CD4-positive, alpha-beta T cell treated with Interleukin-15 for 1 hour (primary cell): ENCODE measurements around the gene ZNF76.

Experiments
- DNase-seq: peaks from one replicate; pipeline ENCODE4 v3.0.0-alpha.2; 2020

ZNF76 gene

GRCh38 chr6:35259194-35259947 is at the start of gene ZNF76:
TSS of gene ZNF76 (plus strand) at chr6:35259735. CDS start at chr6:35281152, 21,417 bp downstream.
- peak; percentile 97 for DNase-seq

- DNase-seq, result no peak
Observed at GRCh38 chr6:35213298-35213791, 46.2 kb upstream of the ZNF76 start.

- no peak for DNase-seq
Observed at GRCh38 chr6:35213824-35214756, 45.4 kb upstream of the ZNF76 start, which contains the start of gene SCUBE3. TSS of gene SCUBE3 (plus strand) at chr6:35213956. CDS start at chr6:35214419, 463 bp downstream.

GRCh38 chr6:35214869-35215664 is 44.5 kb upstream of the ZNF76 start:
- DNase-seq, result no peak

- DNase-seq, result no peak
Observed at GRCh38 chr6:35215665-35216411, 43.7 kb upstream of the ZNF76 start.

GRCh38 chr6:35216412-35216732 is 43.2 kb upstream of the ZNF76 start:
- no peak for DNase-seq

- DNase-seq, result no peak
Observed at GRCh38 chr6:35216851-35217811, 42.4 kb upstream of the ZNF76 start.

- no peak for DNase-seq
Observed at GRCh38 chr6:35218021-35218420, 41.5 kb upstream of the ZNF76 start.

GRCh38 chr6:35218456-35218855 is 41.1 kb upstream of the ZNF76 start:
- DNase-seq, result no peak

- DNase-seq, result no peak
Observed at GRCh38 chr6:35219683-35220326, 39.7 kb upstream of the ZNF76 start.

- no peak for DNase-seq
Observed at GRCh38 chr6:35220711-35221110, 38.8 kb upstream of the ZNF76 start.

GRCh38 chr6:35223396-35223795 is 36.1 kb upstream of the ZNF76 start:
- DNase-seq, result no peak

- no peak for DNase-seq
Observed at GRCh38 chr6:35224720-35225119, 34.8 kb upstream of the ZNF76 start.

GRCh38 chr6:35228481-35228880 is 31.1 kb upstream of the ZNF76 start:
- DNase-seq, result no peak

GRCh38 chr6:35229304-35229703 is 30.2 kb upstream of the ZNF76 start:
- DNase-seq, result no peak

GRCh38 chr6:35230498-35230897 is 29.0 kb upstream of the ZNF76 start:
- DNase-seq, result no peak

- DNase-seq, result no peak
Observed at GRCh38 chr6:35230950-35231349, 28.6 kb upstream of the ZNF76 start.

GRCh38 chr6:35231563-35231962 is 28.0 kb upstream of the ZNF76 start:
- DNase-seq, result no peak

GRCh38 chr6:35234901-35235300 is 24.6 kb upstream of the ZNF76 start:
- no peak for DNase-seq

GRCh38 chr6:35236223-35236622 is 23.3 kb upstream of the ZNF76 start:
- no peak for DNase-seq
